Neural cell (in vitro differentiated cells): ENCODE results near the gene PRND. TPM values are rescaled to one million over a fixed set of nuclear protein-coding genes. Genes with fewer than 3 reads are reported as not detected.

ENCODE experiments used
- H2AFZ ChIP-seq: fragments of 200-600, 300-800 bp; sonication (generic), shearing (Covaris generic); 2 replicates; pipeline ENCODE4 v1.6.0; 2014; ENCODE audit warnings: low read depth, mild to moderate bottlenecking, antibody characterized with exemption, low read length, moderate library complexity
- H3F3A ChIP-seq: fragments of 200-600 bp; shearing (Covaris generic); 2 replicates; pipeline ENCODE4 v1.6.1; 2016; ENCODE audit warnings: mild to moderate bottlenecking, moderate library complexity, mixed read lengths, antibody characterized with exemption, low read length; ENCODE audit not compliant: insufficient read depth, poor library complexity, severe bottlenecking
- H3K27ac ChIP-seq: fragments of 200-600, 300-800 bp; sonication (generic), shearing (Covaris generic); 2 replicates; pipeline ENCODE4 v1.5.1; 2014; ENCODE audit warnings: mild to moderate bottlenecking, low read length, moderate library complexity
- H3K27me3 ChIP-seq: fragments of 300-800, 200-600 bp; sonication (generic), shearing (Covaris generic); 2 replicates; pipeline ENCODE4 v1.6.0; 2014; ENCODE audit warnings: mild to moderate bottlenecking, low read depth, low read length, moderate library complexity; ENCODE audit not compliant: insufficient read depth
- H3K36me3 ChIP-seq: fragments of 300-800, 200-600 bp; sonication (generic), shearing (Covaris generic); 2 replicates; pipeline ENCODE4 v1.5.1; 2014; ENCODE audit warnings: mild to moderate bottlenecking, antibody characterized with exemption, low read length, moderate library complexity; ENCODE audit not compliant: insufficient read depth
- H3K4me2 ChIP-seq: fragments of 300-800, 200-600 bp; sonication (generic), shearing (Covaris generic); 2 replicates; pipeline ENCODE4 v1.6.0; 2014; ENCODE audit warnings: mild to moderate bottlenecking, low read length
- H3K4me3 ChIP-seq: fragments of 300-800, 200-600 bp; sonication (generic), shearing (Covaris generic); 2 replicates; pipeline ENCODE4 v1.5.1; 2014; ENCODE audit warnings: mild to moderate bottlenecking, low read length, moderate library complexity
- H3K79me2 ChIP-seq: fragments of 200-600 bp; shearing (Covaris generic); replicated peaks from 2 replicates; pipeline ENCODE4 v1.6.0; 2014; ENCODE audit warnings: mild to moderate bottlenecking, low read length, moderate library complexity; ENCODE audit not compliant: insufficient read depth
- H3K9ac ChIP-seq: fragments of 300-800, 200-600 bp; sonication (generic), shearing (Covaris generic); 2 replicates; pipeline ENCODE4 v1.6.1; 2016; ENCODE audit warnings: mild to moderate bottlenecking, low read length, mixed read lengths
- H3K9me2 ChIP-seq: fragments of 200-600 bp; shearing (Covaris generic); 2 replicates; pipeline ENCODE4 v1.6.1; 2016; ENCODE audit warnings: mild to moderate bottlenecking, low read length, mixed read lengths; ENCODE audit not compliant: insufficient read depth
- H3K9me3 ChIP-seq: fragments of 200-600, 300-800 bp; sonication (generic), shearing (Covaris generic); 2 replicates; pipeline ENCODE4 v1.6.1; 2016; ENCODE audit warnings: mild to moderate bottlenecking, mixed run types, low read length, moderate library complexity, mixed read lengths
- H4K20me1 ChIP-seq: fragments of 200-600 bp; shearing (Covaris generic); 2 replicates; pipeline ENCODE4 v1.6.1; 2016; ENCODE audit warnings: mild to moderate bottlenecking, mixed run types; ENCODE audit not compliant: insufficient read depth
- CTCF ChIP-seq: fragments of 450-650 bp; IDR thresholded peaks from 2 replicates; pipeline ENCODE4 v1.5.1; 2014; ENCODE audit warnings: antibody characterized with exemption, mild to moderate bottlenecking, moderate library complexity; ENCODE audit not compliant: poor library complexity, severe bottlenecking
- EP300 ChIP-seq: fragments of 450-650 bp; conservative IDR thresholded peaks from 2 replicates; pipeline ENCODE4 v1.6.1; 2014; ENCODE audit warnings: antibody characterized with exemption, mild to moderate bottlenecking, moderate library complexity; ENCODE audit not compliant: poor library complexity, severe bottlenecking
- EZH2 ChIP-seq: fragments of 200-600, 300-800 bp; shearing (Covaris generic), sonication (generic); IDR thresholded peaks from 2 replicates; pipeline ENCODE4 v1.6.1; 2014; ENCODE audit warnings: antibody characterized with exemption, low read length, borderline replicate concordance, mild to moderate bottlenecking; ENCODE audit not compliant: insufficient read depth, poor library complexity, severe bottlenecking
- MXI1 ChIP-seq: fragments of 450-650 bp; conservative IDR thresholded peaks from 2 replicates; pipeline ENCODE4 v1.6.1; 2014; ENCODE audit warnings: antibody characterized with exemption, mild to moderate bottlenecking; ENCODE audit not compliant: poor library complexity, severe bottlenecking
- POLR2AphosphoS5 ChIP-seq: IDR thresholded peaks from 2 replicates; pipeline ENCODE4 v1.6.1; 2012
- RAD21 ChIP-seq: fragments of 450-650 bp; conservative IDR thresholded peaks from 2 replicates; pipeline ENCODE4 v1.6.1; 2014; ENCODE audit warnings: antibody characterized with exemption, mild to moderate bottlenecking, moderate library complexity
- REST ChIP-seq: IDR thresholded peaks from 2 replicates; pipeline ENCODE4 v1.6.1; 2012; ENCODE audit warnings: borderline replicate concordance
- SMC3 ChIP-seq: fragments of 450-650 bp; conservative IDR thresholded peaks from 2 replicates; pipeline ENCODE4 v1.6.1; 2014; ENCODE audit warnings: antibody characterized with exemption, mild to moderate bottlenecking, moderate library complexity; ENCODE audit not compliant: poor library complexity
- TAF1 ChIP-seq: IDR thresholded peaks from 2 replicates; pipeline ENCODE4 v1.6.1; 2012; ENCODE audit warnings: low read depth
- polyA plus RNA-seq: library from polyadenylated mRNA; depleted of rRNA; stranded (reverse); fragments of >200 nt; gene quantifications from 2 replicates; pipeline ENCODE4 v1.2.3, GENCODE V29; 2014

PRND gene
- polyA plus RNA-seq, 1 donor from 2014 or later, result not detected

GRCh38 chr20:4726710-4727397 is 5.1 kb downstream of the PRND start:
- H3K36me3 ChIP-seq, result no peaks in the 10 kb centered on the region
- no peaks in the 10 kb centered on the region for H3K79me2 ChIP-seq
- H3K27me3 ChIP-seq, result no peaks in the 10 kb centered on the region
- no peaks in the 10 kb centered on the region for H3K9me2 ChIP-seq
- no peak overlapping the region for H3K4me3 ChIP-seq
- H3F3A ChIP-seq, result no peaks in the 10 kb centered on the region
- H4K20me1 ChIP-seq, result no peaks in the 10 kb centered on the region
- TF ChIP-seq RAD21, result no peak
- TF ChIP-seq MXI1, result no peak
- no peak for TF ChIP-seq REST
- TF ChIP-seq EP300, result no peak
- TF ChIP-seq POLR2AphosphoS5, result no peak
- H3K9ac ChIP-seq, result no peak overlapping the region
- H3K27ac ChIP-seq, result no peak overlapping the region
- H2AFZ ChIP-seq, result no peak overlapping the region
- H3K9me3 ChIP-seq, result no peaks in the 10 kb centered on the region
- H3K4me2 ChIP-seq, result no peak overlapping the region

DNA sequence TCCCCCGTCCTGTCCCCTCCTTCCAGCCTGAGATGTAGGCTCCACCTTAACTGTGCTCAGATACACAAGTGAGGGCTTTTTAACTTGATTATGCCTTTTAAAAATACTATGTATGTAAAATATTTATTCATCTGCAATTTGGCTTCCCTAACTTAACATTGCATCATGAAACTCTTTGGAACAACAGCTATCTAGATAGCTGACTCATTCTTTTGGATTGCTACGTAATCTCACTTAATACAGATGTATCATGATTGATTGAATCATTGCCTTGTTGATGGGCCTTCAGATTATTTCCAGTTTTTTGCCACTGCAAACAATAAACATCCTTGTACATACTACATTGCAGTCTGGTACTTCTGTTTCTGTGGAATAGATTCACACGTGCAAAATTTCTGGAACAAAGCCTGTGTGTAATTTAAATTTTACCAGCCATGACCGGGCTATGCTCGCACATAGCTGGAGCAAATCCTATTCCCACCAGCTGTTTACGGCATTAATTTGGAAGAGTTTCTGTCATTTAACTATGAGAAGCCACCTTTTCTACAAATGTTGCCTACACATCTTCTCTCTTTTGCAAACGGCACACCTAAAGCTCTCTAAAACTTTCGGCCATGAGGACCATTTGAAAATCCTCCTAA is 6.5 kb downstream of the PRND start:
- Histone ChIP-seq H3K9me3 (no peaks in the 10 kb centered on the region), H3F3A (no peaks in the 10 kb centered on the region), H3K27me3 (no peaks in the 10 kb centered on the region), H3K9ac (no peak overlapping the region), H4K20me1 (no peaks in the 10 kb centered on the region), H3K36me3 (no peaks in the 10 kb centered on the region), H3K4me2 (no peak overlapping the region), H2AFZ (no peak overlapping the region), H3K4me3 (no peak overlapping the region), H3K27ac (no peak overlapping the region), H3K79me2 (no peaks in the 10 kb centered on the region), H3K9me2 (no peaks in the 10 kb centered on the region)
- TF ChIP-seq POLR2AphosphoS5, result no peak
- no peak for TF ChIP-seq EZH2
- no peak for TF ChIP-seq TAF1
- no peak for TF ChIP-seq CTCF
- no peak for TF ChIP-seq EP300
- TF ChIP-seq RAD21, result no peak
- no peak for TF ChIP-seq MXI1
- no peak for TF ChIP-seq SMC3
- TF ChIP-seq REST, result no peak
